Caco-2 (cell line): Measurements from ENCODE around the gene DUSP3. TPM values are rescaled to one million over a fixed set of nuclear protein-coding genes. Genes with fewer than 3 reads are reported as not detected.
A peak's percentile ranks its signal among the peaks of the same experiment; 100 is the strongest.

ENCODE experiments used
- BruUV-seq: library from RNA; stranded (reverse); fragments of 400-500 nt; replicated peaks from 2 replicates; lab custom pipeline; 2021; lab: Mats Ljungman, UMichigan
- CTCF ChIA-PET: fragments of 300-600 bp; sonication (Branson Sonifier 250); formaldehyde crosslinking; loops from one replicate; lab custom pipeline; 2022; ENCODE audit warnings: antibody characterized with exemption; lab: Charles Lee
- POLR2A ChIA-PET: fragments of 300-600 bp; sonication (Branson Sonifier 250); formaldehyde crosslinking; loops from one replicate; lab custom pipeline; 2022; ENCODE audit warnings: antibody characterized with exemption; lab: Charles Lee
- DNase-seq, 2 experiments: peaks; one replicate each; pipeline versions ENCODE4 v3.0.0 to v3.0.0-alpha.2; 2020 to 2022
- H3K27me3 ChIP-seq: replicated peaks from 2 replicates; pipeline ENCODE4 v1.6.0; 2011; ENCODE audit warnings: low read length; ENCODE audit not compliant: control insufficient read depth, insufficient read depth
- H3K36me3 ChIP-seq: 2 replicates; pipeline ENCODE4 v1.5.1; 2011; ENCODE audit warnings: low read length; ENCODE audit not compliant: control insufficient read depth, insufficient read depth
- H3K4me1 ChIP-seq: fragments of 250-450 bp; sonication (Bioruptor Pico); 2 replicates; pipeline ENCODE4 v1.5.1; 2020; ENCODE audit warnings: mild to moderate bottlenecking
- H3K4me3 ChIP-seq: 2 replicates; pipeline ENCODE4 v1.5.1; 2011; ENCODE audit warnings: low read depth, mild to moderate bottlenecking, control low read depth, low read length
- H3K9me3 ChIP-seq: fragments of 250-450 bp; sonication (Bioruptor Pico); 2 replicates; pipeline ENCODE4 v1.5.1; 2020; ENCODE audit warnings: mild to moderate bottlenecking, moderate library complexity
- H3K27ac Mint-ChIP-seq: one replicate; pipeline ENCODE4 v1.8.0; 2022; ENCODE audit warnings: mixed read lengths; ENCODE audit not compliant: unreplicated experiment
- H3K27me3 Mint-ChIP-seq: one replicate; pipeline ENCODE4 v1.8.0; 2022; ENCODE audit warnings: mixed read lengths; ENCODE audit not compliant: insufficient read depth, unreplicated experiment
- H3K36me3 Mint-ChIP-seq: one replicate; pipeline ENCODE4 v1.8.0; 2022; ENCODE audit warnings: mild to moderate bottlenecking, mixed read lengths; ENCODE audit not compliant: insufficient read depth, unreplicated experiment
- H3K4me1 Mint-ChIP-seq: one replicate; pipeline ENCODE4 v1.8.0; 2022; ENCODE audit warnings: low read depth, mixed read lengths; ENCODE audit not compliant: unreplicated experiment
- H3K4me3 Mint-ChIP-seq: one replicate; pipeline ENCODE4 v1.8.0; 2022; ENCODE audit warnings: mild to moderate bottlenecking, moderate library complexity, mixed read lengths; ENCODE audit not compliant: unreplicated experiment
- H3K9me3 Mint-ChIP-seq: one replicate; pipeline ENCODE4 v1.8.0; 2022; ENCODE audit warnings: mixed read lengths; ENCODE audit not compliant: unreplicated experiment
- CTCF ChIP-seq, 2 experiments: fragments of 200-600 bp in 1 of 2; IDR thresholded peaks; 1 replicate in 1 of 2; 2 replicates in 1 of 2; pipeline versions ENCODE4 v1.5.1 to v1.8.0; 2011 to 2022; ENCODE audit warnings: antibody characterized with exemption in 1 of 2, control low read depth in 1 of 2, inconsistent platforms in 1 of 2, low read depth in 1 of 2, low read length in 1 of 2, mild to moderate bottlenecking in 1 of 2, moderate library complexity in 1 of 2; ENCODE audit not compliant: insufficient read depth in 1 of 2, severe bottlenecking in 1 of 2, unreplicated experiment in 1 of 2
- intact Hi-C: fragments of 100-400 bp; cut with micrococcal nuclease; formaldehyde crosslinking; loops from one replicate; pipeline ENCODE4 v1.10.0; 2022; ENCODE audit not compliant: unreplicated experiment
- total RNA-seq: library from RNA; stranded (reverse); gene quantifications from 2 replicates; pipeline ENCODE4 v1.2.3, GENCODE V29; 2022

DUSP3 gene
- total RNA-seq, 1 experiment from 2014 or later: 86.3 TPM

GRCh38 chr17:43784068-43784467 lies 5.3 kb upstream of the DUSP3 start:
- no peak overlapping the region for H3K27ac Mint-ChIP-seq
- H3K4me1 ChIP-seq: peaks cover 20% of the 10 kb centered on the region
- no TSS peak for BruUV-seq
- no peaks in the 10 kb centered on the region for H3K27me3 Mint-ChIP-seq
- H3K9me3 Mint-ChIP-seq: no peaks in the 10 kb centered on the region
- H3K4me3 ChIP-seq: no peak overlapping the region
- no peaks in the 10 kb centered on the region for H3K36me3 Mint-ChIP-seq
- H3K9me3 ChIP-seq: no peaks in the 10 kb centered on the region
- CTCF ChIA-PET: no interaction called here
- no peaks in the 10 kb centered on the region for H3K36me3 ChIP-seq
- H3K27me3 ChIP-seq: no peaks in the 10 kb centered on the region
- H3K4me3 Mint-ChIP-seq: no peak overlapping the region
- TF ChIP-seq CTCF (IDR thresholded peaks at IDR 0.05; ENCODE audit: insufficient read depth in 1 of 2, low read depth in 1 of 2, low read length in 1 of 2, severe bottlenecking in 1 of 2, unreplicated experiment in 1 of 2): no peak
- DNase-seq: no peak
- POLR2A ChIA-PET: no interaction called here
- intact Hi-C loops: no loop called here
- peaks cover 20% of the 10 kb centered on the region for H3K4me1 Mint-ChIP-seq

- Histone ChIP-seq H3K4me3 (no peak overlapping the region), H3K36me3 (no peaks in the 10 kb centered on the region), H3K4me1 (peaks cover 20% of the 10 kb centered on the region), H3K9me3 (no peaks in the 10 kb centered on the region), H3K27me3 (no peaks in the 10 kb centered on the region)
- POLR2A ChIA-PET: no interaction called here
- no peak overlapping the region for H3K27ac Mint-ChIP-seq
- H3K4me3 Mint-ChIP-seq: no peak overlapping the region
- H3K27me3 Mint-ChIP-seq: no peaks in the 10 kb centered on the region
- peaks cover 7% of the 10 kb centered on the region for H3K36me3 Mint-ChIP-seq
- TF ChIP-seq CTCF (IDR thresholded peaks at IDR 0.05; ENCODE audit: insufficient read depth in 1 of 2, low read depth in 1 of 2, low read length in 1 of 2, severe bottlenecking in 1 of 2, unreplicated experiment in 1 of 2): no peak
- peaks cover 21% of the 10 kb centered on the region for H3K4me1 Mint-ChIP-seq
- DNase-seq: no peak
- intact Hi-C loops: no loop called here
- no peaks in the 10 kb centered on the region for H3K9me3 Mint-ChIP-seq
- BruUV-seq: no TSS peak
- CTCF ChIA-PET: no interaction called here
These were observed 4.3 kb upstream of the DUSP3 start for GRCh38 chr17:43782913-43783680.

GRCh38 chr17:43780135-43780534 lies 1.4 kb upstream of the DUSP3 start, which contains the start of gene CFAP97D1:
Gene CFAP97D1 (plus strand): TSS chr17:43780435. CDS start chr17:43780463, 28 bp downstream.
- Mint-ChIP-seq H3K9me3 (no peaks in the 10 kb centered on the region), H3K27ac (peak within 1 kb of the TSS; percentile 97), H3K4me1 (peaks cover 27% of the 10 kb centered on the region), H3K4me3 (peak within 1 kb of the TSS; percentile 77), H3K36me3 (peaks cover 36% of the 10 kb centered on the region), H3K27me3 (no peaks in the 10 kb centered on the region)
- H3K4me1 ChIP-seq: peaks cover 28% of the 10 kb centered on the region
- no peak for DNase-seq
- H3K9me3 ChIP-seq: no peaks in the 10 kb centered on the region
- intact Hi-C loops: loop anchor here (1.0 kb wide), 1 partner anchor 66 kb away; no protein-coding TSS in a partner anchor
- no peaks in the 10 kb centered on the region for H3K27me3 ChIP-seq
- no TSS peak for BruUV-seq
- no peak for TF ChIP-seq CTCF (IDR thresholded peaks at IDR 0.05; ENCODE audit: insufficient read depth in 1 of 2, low read depth in 1 of 2, low read length in 1 of 2, severe bottlenecking in 1 of 2, unreplicated experiment in 1 of 2)
- ChIA-PET CTCF (no interaction called here), POLR2A (interaction anchor here (0.6 kb wide), 1 partner anchor 13 kb away, joined by 22 read pairs; no protein-coding TSS in a partner anchor)
- peak within 1 kb of the TSS; percentile 98 for H3K4me3 ChIP-seq
- peaks cover 2% of the 10 kb centered on the region; the same call in 1 of the 2 replicates for H3K36me3 ChIP-seq
